Mucosa of rectum (tissue), 2 donors: ENCODE data around the gene RGL1.

ENCODE experiments used
- H3K27ac ChIP-seq, 2 donors: one replicate each; pipeline ENCODE4 v1.7.0; 2013; ENCODE audit warnings: inconsistent platforms in 2 of 2, low read depth in 2 of 2, low read length in 2 of 2
- H3K27me3 ChIP-seq, 2 donors: one replicate each; pipeline ENCODE4 v1.7.0; 2013; ENCODE audit warnings: low read length in 2 of 2; ENCODE audit not compliant: control insufficient read depth in 2 of 2, insufficient read depth in 2 of 2
- H3K36me3 ChIP-seq, 2 donors: one replicate each; pipeline ENCODE4 v1.7.0; 2013; ENCODE audit warnings: low read length in 2 of 2; ENCODE audit not compliant: control insufficient read depth in 2 of 2, insufficient read depth in 2 of 2
- H3K4me1 ChIP-seq, 2 donors: one replicate each; pipeline ENCODE4 v1.7.0; 2013; ENCODE audit warnings: low read length in 2 of 2, mild to moderate bottlenecking in 1 of 2; ENCODE audit not compliant: control insufficient read depth in 2 of 2, insufficient read depth in 2 of 2
- H3K4me3 ChIP-seq, 2 donors: one replicate each; pipeline ENCODE4 v1.7.0; 2013; ENCODE audit warnings: low read length in 2 of 2
- H3K9ac ChIP-seq, 2 donors: one replicate each; pipeline ENCODE4 v1.7.0; 2013; ENCODE audit warnings: low read length in 2 of 2, low read depth in 1 of 2, mild to moderate bottlenecking in 1 of 2
- H3K9me3 ChIP-seq, 2 donors: one replicate each; pipeline ENCODE4 v1.7.0; 2013; ENCODE audit warnings: low read length in 2 of 2; ENCODE audit not compliant: control insufficient read depth in 2 of 2
- donor health status: healthy.
- donor health status: Normal muscosa, but diverticular disease.

The RGL1 gene

GRCh38 chr1:183882335-183883167, 77.6 kb downstream of the RGL1 start:
- Histone ChIP-seq H3K36me3 (peaks cover 3 to 4% of the 10 kb centered on the region in 2 donors), H3K4me1 (no peaks in the 10 kb centered on the region), H3K4me3 (no peak overlapping the region), H3K9ac (no peak overlapping the region), H3K27ac (no peak overlapping the region), H3K27me3 (no peaks in the 10 kb centered on the region), H3K9me3 (no peaks in the 10 kb centered on the region)

- Histone ChIP-seq H3K27ac (peak overlapping the region in 1 of 2 donors; percentile 10), H3K9me3 (no peaks in the 10 kb centered on the region), H3K4me1 (no peaks in the 10 kb centered on the region)
These were observed 78.7 kb downstream of the RGL1 start for GRCh38 chr1:183883623-183884022.

GRCh38 chr1:183884526-183884925, 79.6 kb downstream of the RGL1 start:
- H3K27ac ChIP-seq: no peak overlapping the region
- no peaks in the 10 kb centered on the region for H3K4me1 ChIP-seq
- H3K9ac ChIP-seq: no peak overlapping the region
- no peaks in the 10 kb centered on the region for H3K27me3 ChIP-seq
- no peak overlapping the region for H3K4me3 ChIP-seq
- H3K9me3 ChIP-seq: no peaks in the 10 kb centered on the region
- peaks cover 3 to 4% of the 10 kb centered on the region in 2 donors for H3K36me3 ChIP-seq

More at GRCh38 chr1:183883623-183884022, 78.7 kb downstream of the RGL1 start:
- no peak overlapping the region for H3K4me3 ChIP-seq
- no peak overlapping the region for H3K9ac ChIP-seq
- peaks cover 3 to 4% of the 10 kb centered on the region in 2 donors for H3K36me3 ChIP-seq
- H3K27me3 ChIP-seq: no peaks in the 10 kb centered on the region

GRCh38 chr1:183885142-183885735, 80.3 kb downstream of the RGL1 start:
- Histone ChIP-seq H3K27me3 (no peaks in the 10 kb centered on the region), H3K4me3 (no peak overlapping the region), H3K9ac (no peak overlapping the region), H3K27ac (no peak overlapping the region), H3K9me3 (no peaks in the 10 kb centered on the region), H3K36me3 (peaks cover 3 to 4% of the 10 kb centered on the region in 2 donors), H3K4me1 (no peaks in the 10 kb centered on the region)

GRCh38 chr1:183886083-183886828, 81.3 kb downstream of the RGL1 start:
- no peak overlapping the region for H3K4me3 ChIP-seq
- H3K4me1 ChIP-seq: no peaks in the 10 kb centered on the region
- no peak overlapping the region for H3K27ac ChIP-seq
- H3K27me3 ChIP-seq: no peaks in the 10 kb centered on the region
- H3K9me3 ChIP-seq: no peaks in the 10 kb centered on the region
- peaks cover 3 to 4% of the 10 kb centered on the region in 2 donors for H3K36me3 ChIP-seq
- no peak overlapping the region for H3K9ac ChIP-seq

GRCh38 chr1:183886853-183887252, 81.9 kb downstream of the RGL1 start:
- H3K9me3 ChIP-seq: no peaks in the 10 kb centered on the region
- H3K27ac ChIP-seq: no peak overlapping the region
- H3K27me3 ChIP-seq: no peaks in the 10 kb centered on the region
- no peaks in the 10 kb centered on the region for H3K4me1 ChIP-seq
- no peak overlapping the region for H3K9ac ChIP-seq
- peaks cover 3 to 4% of the 10 kb centered on the region in 2 donors for H3K36me3 ChIP-seq
- H3K4me3 ChIP-seq: no peak overlapping the region

- Histone ChIP-seq H3K4me3 (no peak overlapping the region), H3K36me3 (peaks cover 3 to 4% of the 10 kb centered on the region in 2 donors), H3K9ac (no peak overlapping the region), H3K9me3 (no peaks in the 10 kb centered on the region), H3K4me1 (no peaks in the 10 kb centered on the region), H3K27ac (no peak overlapping the region), H3K27me3 (no peaks in the 10 kb centered on the region)
These were observed 83.2 kb downstream of the RGL1 start for GRCh38 chr1:183887826-183888819.

- Histone ChIP-seq H3K27me3 (no peaks in the 10 kb centered on the region), H3K27ac (no peak overlapping the region), H3K36me3 (peaks cover 4 to 7% of the 10 kb centered on the region in 2 donors), H3K9ac (no peak overlapping the region), H3K4me1 (no peaks in the 10 kb centered on the region), H3K4me3 (no peak overlapping the region), H3K9me3 (no peaks in the 10 kb centered on the region)
These were observed 84.2 kb downstream of the RGL1 start for GRCh38 chr1:183889095-183889494.

- H3K36me3 ChIP-seq: peaks cover 0 to 5% of the 10 kb centered on the region in 2 donors
- H3K27ac ChIP-seq: no peak overlapping the region
- H3K27me3 ChIP-seq: no peaks in the 10 kb centered on the region
- H3K4me1 ChIP-seq: no peaks in the 10 kb centered on the region
- no peak overlapping the region for H3K9ac ChIP-seq
- H3K4me3 ChIP-seq: no peak overlapping the region
- no peaks in the 10 kb centered on the region for H3K9me3 ChIP-seq
These were observed 86.4 kb downstream of the RGL1 start for GRCh38 chr1:183891158-183891856.
